ENCODE data around the gene IGFBP1. TPM values are rescaled to one million over a fixed set of nuclear protein-coding genes. Genes with fewer than 3 reads are reported as not detected.

The IGFBP1 gene
- total and polyA plus RNA-seq, 2 of the 13 experiments (the other 11 are each of a cell fraction or from before 2014, with no cell fraction given): 5.4 to 885 TPM

DNA sequence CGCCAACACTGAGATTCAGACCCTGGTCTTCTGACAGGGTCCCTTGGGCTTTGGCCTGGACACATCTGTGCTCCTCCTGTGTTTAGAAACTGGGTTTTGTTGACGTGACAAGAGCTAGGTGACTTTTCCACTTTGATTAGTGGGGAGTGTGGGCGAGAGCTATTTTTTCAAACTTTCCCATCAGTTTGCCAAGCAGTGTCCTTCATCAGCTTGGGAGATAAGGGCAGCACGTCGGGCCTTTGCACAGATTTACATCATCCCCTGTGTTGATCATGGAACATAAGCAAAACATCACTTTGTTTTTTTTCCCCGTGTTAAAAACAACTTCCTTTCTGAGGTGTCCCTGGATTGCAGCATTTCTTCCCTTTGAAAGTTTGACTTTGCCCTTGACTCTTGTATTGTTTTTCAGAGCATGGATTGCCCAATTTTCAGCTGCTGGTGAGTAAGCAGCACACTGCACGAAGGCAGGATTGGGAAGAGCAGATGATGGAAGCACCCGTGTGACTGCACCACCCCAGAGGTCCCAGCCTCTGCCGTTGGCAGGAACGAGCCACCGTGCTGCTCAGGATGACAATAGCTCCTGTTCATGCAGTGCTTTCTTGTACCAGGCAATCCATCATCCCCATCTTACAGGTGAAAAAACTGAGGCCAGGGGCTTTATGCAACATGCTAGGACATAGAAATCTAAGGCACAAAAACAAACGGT lies 6.4 kb upstream of the IGFBP1 start (continued):
- 0 out of 2 replicates have a peak, but pooled peaks have one; percentile 20 for TF ChIP-seq ZXDC (CRISPR knock-in tag; IDR thresholded peaks at IDR 0.05)
- peak; percentile 51; the same call in 1 of the 2 replicates for TF ChIP-seq ZBTB21 (CRISPR knock-in tag; IDR thresholded peaks at IDR 0.05)
- no peak for TF ChIP-seq ZNF891 (CRISPR knock-in tag; IDR thresholded peaks at IDR 0.05)
- TF ChIP-seq RAD21 (CRISPR knock-in tag; IDR thresholded peaks at IDR 0.05): no peak
- TF ChIP-seq, protein P1, sequence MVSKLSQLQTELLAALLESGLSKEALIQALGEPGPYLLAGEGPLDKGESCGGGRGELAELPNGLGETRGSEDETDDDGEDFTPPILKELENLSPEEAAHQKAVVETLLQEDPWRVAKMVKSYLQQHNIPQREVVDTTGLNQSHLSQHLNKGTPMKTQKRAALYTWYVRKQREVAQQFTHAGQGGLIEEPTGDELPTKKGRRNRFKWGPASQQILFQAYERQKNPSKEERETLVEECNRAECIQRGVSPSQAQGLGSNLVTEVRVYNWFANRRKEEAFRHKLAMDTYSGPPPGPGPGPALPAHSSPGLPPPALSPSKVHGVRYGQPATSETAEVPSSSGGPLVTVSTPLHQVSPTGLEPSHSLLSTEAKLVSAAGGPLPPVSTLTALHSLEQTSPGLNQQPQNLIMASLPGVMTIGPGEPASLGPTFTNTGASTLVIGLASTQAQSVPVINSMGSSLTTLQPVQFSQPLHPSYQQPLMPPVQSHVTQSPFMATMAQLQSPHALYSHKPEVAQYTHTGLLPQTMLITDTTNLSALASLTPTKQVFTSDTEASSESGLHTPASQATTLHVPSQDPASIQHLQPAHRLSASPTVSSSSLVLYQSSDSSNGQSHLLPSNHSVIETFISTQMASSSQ (IDR thresholded peaks at IDR 0.05; ENCODE audit: low read depth): peak; percentile 91
- TF ChIP-seq, protein P1 (CRISPR knock-in tag; IDR thresholded peaks at IDR 0.05; ENCODE audit: borderline replicate concordance): peak; percentile 94; the same call in 1 of the 2 replicates
- peak; percentile 75 for TF ChIP-seq ARID3A (IDR thresholded peaks at IDR 0.05; ENCODE audit: low read depth, low read length)
- TF ChIP-seq FOXP1 (IDR thresholded peaks at IDR 0.05): peak; percentile 100
- peak; percentile 100 for TF ChIP-seq FOXP1 (CRISPR knock-in tag; IDR thresholded peaks at IDR 0.05)
- peak; percentile 81; the same call in 1 of the 2 replicates for TF ChIP-seq AHR (CRISPR knock-in tag; IDR thresholded peaks at IDR 0.05)
- TF ChIP-seq HOXA3 (CRISPR knock-in tag; IDR thresholded peaks at IDR 0.05): peak; percentile 81; the same call in 1 of the 2 replicates
- TF ChIP-seq HMGA1 (CRISPR knock-in tag; conservative IDR thresholded peaks at IDR 0.05): no peak
- TF ChIP-seq ZNF609 (CRISPR knock-in tag; IDR thresholded peaks at IDR 0.05; ENCODE audit: borderline replicate concordance): peak; percentile 98
- TF ChIP-seq, protein P2, sequence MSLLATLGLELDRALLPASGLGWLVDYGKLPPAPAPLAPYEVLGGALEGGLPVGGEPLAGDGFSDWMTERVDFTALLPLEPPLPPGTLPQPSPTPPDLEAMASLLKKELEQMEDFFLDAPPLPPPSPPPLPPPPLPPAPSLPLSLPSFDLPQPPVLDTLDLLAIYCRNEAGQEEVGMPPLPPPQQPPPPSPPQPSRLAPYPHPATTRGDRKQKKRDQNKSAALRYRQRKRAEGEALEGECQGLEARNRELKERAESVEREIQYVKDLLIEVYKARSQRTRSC (CRISPR knock-in tag; IDR thresholded peaks at IDR 0.05; ENCODE audit: low read depth): peak; percentile 95

Data from HepG2 (cell line).